Measurements from ENCODE around the gene LCE2C.
A peak's percentile ranks its signal among the peaks of the same experiment; 100 is the strongest.
"Not testable (repeated sequence)": the region's sequence is repeated elsewhere in the genome, so short reads cannot be mapped to it uniquely, and the experiment has no call there.

Gene LCE2C

DNA sequence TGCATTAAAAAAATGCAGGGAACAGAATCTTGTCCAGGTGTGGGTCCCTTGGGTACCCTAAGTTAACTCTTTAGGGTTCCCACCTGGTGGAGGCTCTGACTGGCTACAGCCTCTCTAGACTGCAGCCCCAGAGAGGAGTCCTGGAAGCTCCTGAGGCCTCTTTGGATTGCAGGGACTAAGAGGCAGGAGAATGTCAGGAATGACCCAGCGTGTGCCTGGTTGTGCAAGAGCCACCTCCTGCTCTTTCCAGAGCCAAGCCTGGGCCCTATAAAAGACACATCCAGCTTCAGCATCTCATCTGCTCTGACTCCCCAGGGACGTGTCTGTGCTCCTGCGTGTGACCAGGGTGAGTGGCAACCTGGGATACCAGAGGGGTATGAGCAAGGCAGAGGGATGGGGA lies at the start of gene LCE2C:
LCE2C (plus strand) TSS at position 297 of the 400 bp plus-strand sequence. CDS start 737 bp downstream, outside the sequence.
- DNase-seq = not testable (repeated sequence)

DNA sequence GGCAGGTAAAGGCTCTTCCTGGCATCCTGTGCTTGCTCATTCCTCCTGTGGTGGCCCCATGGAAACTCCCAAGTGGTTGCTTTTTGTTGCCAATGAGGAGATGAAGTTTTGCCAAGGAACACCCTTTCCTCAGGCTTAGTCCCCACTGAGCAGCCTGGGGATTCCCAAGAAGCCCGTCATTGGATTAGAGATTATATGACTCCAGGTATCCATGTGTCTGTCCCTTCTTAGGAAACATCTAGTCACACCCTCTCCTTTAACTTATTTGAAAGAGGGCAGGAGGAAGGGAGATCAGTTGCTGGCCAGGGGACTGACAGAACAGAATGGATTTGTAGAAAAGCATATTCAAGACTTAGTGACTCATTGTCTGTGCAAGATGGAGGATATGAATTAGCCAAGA lies 48.3 kb upstream of the LCE2C start:
- DNase-seq = no peak

GRCh38 chr1:152630596-152630995 lies 44.5 kb upstream of the LCE2C start:
- no peak for DNase-seq

- no peak for DNase-seq
Observed at GRCh38 chr1:152640351-152640750, 34.7 kb upstream of the LCE2C start.

DNA sequence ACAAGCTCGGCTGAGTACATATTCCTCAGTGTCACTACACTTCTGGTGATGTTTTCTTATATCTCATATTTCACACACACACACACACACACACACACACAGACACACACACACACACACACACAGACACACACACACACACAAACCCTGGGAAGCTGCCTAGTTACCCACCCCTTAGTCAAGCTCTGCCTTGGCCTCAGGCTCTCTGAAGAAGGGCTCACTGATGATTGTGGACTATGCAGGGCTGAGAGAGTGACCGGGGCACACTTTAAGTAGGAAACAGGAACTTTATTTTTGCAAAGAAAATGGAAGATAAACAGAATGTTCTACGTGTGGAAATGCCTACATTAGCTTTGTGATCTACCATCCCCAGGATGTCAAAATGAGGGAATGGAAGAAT lies 31.1 kb upstream of the LCE2C start:
- DNase-seq = no peak

DNA sequence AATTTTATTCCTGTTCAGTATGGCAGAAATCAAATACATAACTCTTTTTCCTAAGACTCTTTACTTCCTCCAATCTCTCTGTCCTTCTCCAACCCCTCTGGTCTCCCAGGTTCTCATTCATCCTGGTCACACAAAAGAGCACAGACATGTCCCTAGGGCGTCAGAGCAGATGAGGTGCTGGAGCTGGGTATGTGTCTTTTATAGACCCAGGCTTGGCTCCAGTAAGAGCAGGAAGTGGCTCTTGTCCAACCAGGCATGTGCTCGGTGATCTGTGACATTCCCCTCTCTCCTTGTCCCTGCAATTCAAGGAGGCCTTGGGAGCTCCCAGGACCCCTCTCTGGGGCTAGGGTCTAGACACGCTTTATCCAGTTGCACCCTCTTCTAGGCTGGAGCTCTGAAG lies 29.9 kb upstream of the LCE2C start:
- no peak for DNase-seq

DNA sequence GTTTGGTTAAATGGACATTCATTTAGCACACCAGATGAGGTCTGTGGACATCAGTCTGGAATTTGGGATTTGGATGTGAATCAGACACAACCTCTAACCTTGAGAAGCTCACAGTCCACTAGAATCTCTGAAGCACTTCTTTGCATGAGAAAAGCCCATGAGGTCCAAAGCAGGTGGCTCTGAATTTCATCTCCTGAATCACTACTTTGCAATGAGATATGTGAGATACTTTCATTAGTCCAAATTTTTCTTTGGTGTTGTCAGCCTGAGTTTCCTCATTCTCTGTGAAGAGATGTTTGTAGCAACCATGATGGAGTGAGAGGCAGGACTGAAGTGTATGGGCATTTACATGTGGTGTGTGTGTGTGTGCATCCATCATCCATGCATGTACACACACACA lies 28.4 kb upstream of the LCE2C start:
- no peak for DNase-seq

DNA sequence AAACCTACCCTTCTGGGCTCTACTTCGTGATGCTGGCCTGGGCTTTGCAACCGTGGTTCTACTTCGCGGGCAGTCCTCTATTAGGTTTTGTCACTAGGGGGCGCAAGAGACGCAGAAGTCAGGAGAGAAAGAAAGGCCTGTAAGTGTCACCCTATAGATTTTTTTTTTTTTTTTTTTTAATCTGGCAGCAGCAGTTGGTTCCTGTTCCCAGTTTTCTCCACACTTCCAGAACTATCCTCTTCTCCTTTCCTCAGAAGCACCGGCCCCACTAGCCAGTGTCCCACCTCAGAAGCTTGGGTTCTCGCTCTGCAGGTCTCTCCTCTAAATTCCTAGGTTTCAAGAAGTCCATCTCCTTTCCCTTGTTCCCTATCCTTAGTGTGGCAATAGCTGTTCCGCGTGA lies 21.0 kb upstream of the LCE2C start:
- DNase-seq = peak; percentile 44

DNA sequence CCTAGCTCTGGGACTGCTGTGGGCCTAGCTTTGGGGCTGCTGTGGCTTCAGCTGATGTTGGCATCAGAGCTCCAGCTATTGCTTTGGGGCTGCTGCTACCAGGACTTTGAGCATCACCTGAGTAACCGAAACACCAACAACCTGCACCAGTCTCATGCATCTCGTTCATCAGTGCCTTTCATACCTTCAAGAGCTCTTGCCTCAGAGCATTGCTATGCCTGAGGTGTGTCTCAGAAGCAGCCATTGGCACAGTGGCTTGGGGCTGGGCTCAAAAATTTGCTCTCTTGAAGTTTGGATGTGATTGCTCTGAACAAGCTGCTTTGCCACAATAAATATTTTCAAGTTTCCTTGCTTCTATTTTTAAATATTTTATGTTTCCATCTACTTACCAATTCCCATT lies 18.6 kb upstream of the LCE2C start:
- no peak for DNase-seq

- no peak for DNase-seq
Observed at GRCh38 chr1:152657677-152658076, 17.4 kb upstream of the LCE2C start.

DNA sequence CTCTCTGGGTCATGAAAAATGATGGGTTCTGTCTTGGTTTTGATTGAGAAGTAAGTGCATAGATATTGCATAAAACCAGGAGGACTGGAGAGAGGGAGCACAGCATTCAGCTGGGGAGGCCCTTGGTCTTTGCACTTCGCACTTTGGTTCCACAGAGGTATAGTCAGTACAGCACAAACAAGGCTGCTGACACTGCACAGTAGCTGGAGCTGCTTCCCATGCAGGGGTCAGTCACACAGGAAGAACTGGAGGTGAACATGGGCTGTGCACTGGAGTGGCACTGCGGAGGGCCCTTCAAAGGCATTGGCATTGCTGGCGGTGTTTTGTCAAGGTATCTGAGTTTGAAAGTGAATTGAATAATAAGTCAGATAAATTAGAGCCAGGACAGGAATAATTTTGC lies 16.4 kb upstream of the LCE2C start:
- DNase-seq = no peak

DNA sequence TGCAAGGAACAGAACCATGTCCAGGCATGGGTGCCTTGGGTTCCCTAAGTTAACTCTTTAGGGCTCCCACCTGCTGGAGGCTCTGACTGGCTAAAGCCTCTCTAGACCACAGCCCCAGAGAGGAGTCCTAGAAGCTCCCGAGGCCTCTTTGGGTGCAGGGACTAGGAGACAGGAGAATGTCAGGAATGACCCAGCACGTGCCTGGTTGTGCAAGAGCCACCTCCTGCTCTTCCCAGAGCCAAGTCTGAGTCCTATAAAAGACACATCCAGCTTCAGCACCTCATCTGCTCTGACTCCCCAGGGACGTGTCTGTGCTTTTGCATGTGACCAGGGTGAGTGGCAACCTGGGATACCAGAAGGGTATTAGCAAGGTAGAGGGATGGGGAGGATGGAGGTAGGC lies 12.0 kb upstream of the LCE2C start, which contains the start of gene LCE2D:
LCE2D (plus strand) TSS at position 283 of the 400 bp plus-strand sequence. CDS start 726 bp downstream, outside the sequence.
- DNase-seq = no peak

GRCh38 chr1:152666171-152666570 lies 8.9 kb upstream of the LCE2C start:
- DNase-seq = not testable (repeated sequence)

DNA sequence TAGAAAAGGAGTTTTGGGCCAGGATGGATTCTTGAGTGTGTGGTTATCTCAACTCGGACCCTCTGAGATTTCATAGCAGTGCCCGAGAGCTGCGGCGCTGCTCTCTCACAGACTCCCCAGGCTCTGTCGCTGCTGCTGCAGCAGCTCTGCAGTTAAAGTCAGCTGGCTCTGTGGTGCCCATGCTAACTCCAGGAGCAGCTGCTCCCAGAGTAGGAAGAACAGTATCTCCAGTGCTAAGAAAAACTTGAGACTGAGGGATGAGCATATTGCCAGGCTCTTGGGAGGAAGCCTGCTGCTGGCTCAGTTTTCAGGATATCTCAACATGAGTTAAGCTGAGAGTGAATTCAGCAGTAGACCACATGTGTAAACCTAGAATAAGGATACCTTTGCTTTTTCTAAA lies 7.4 kb upstream of the LCE2C start:
- DNase-seq = no peak

GRCh38 chr1:152673016-152673415 lies 2.1 kb upstream of the LCE2C start:
- no peak for DNase-seq

GRCh38 chr1:152679459-152679858 lies 4.4 kb downstream of the LCE2C start:
- DNase-seq = no peak

DNA sequence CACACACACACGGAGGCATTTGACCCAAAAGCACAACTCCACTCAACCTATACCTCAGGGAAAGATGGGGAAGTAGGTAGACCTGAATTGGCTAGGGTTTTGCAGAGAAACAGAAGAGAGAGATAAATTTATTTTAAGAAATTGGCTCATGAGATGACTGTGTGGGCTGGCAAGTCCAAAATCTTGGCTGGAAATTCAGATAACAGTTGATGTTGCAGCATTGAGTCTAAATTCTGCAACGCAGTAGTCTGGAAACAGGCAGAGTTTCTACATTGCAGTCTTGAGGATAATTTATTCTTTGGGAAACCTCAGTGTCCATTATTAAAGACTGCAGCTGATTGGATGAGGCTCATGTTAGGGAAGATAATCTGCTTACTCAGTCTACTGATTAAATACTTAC lies 6.5 kb downstream of the LCE2C start:
- DNase-seq = no peak

DNA sequence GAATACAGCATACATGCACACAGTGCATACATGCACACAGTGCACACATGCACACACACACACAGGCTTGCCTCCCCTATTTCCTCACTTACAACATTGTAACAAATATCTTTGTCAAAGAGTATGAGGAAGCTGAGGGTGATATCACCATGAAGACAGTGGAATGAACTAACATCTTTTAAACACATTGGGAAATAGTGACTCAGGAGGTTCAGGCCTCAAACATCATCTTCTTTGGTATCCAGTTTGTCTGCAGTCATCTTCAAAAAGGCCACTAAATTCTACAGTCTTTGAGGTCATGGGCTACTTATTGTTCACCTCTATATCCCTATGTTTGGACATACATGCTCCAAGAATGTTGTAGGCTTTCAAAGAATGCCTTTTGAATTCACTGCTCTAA lies 8.8 kb downstream of the LCE2C start:
- no peak for DNase-seq

GRCh38 chr1:152685823-152686222 lies 10.7 kb downstream of the LCE2C start, which contains the start of gene LCE2B:
Gene LCE2B, plus strand, starts transcription at chr1:152686123. Its CDS starts 721 bp downstream, at chr1:152686844.
- not testable (repeated sequence) for DNase-seq

GRCh38 chr1:152697701-152698600 lies 22.9 kb downstream of the LCE2C start, which contains the start of gene LCE2A:
Gene LCE2A, plus strand, starts transcription at chr1:152698345. Its CDS starts 557 bp downstream, at chr1:152698902.
- no peak for DNase-seq

GRCh38 chr1:152699746-152700145 lies 24.7 kb downstream of the LCE2C start:
- no peak for DNase-seq

GRCh38 chr1:152707860-152708259 lies 32.8 kb downstream of the LCE2C start, which contains the start of gene LCE4A:
Gene LCE4A, plus strand, starts transcription at chr1:152708160. Its CDS starts 916 bp downstream, at chr1:152709076.
- no peak for DNase-seq

DNA sequence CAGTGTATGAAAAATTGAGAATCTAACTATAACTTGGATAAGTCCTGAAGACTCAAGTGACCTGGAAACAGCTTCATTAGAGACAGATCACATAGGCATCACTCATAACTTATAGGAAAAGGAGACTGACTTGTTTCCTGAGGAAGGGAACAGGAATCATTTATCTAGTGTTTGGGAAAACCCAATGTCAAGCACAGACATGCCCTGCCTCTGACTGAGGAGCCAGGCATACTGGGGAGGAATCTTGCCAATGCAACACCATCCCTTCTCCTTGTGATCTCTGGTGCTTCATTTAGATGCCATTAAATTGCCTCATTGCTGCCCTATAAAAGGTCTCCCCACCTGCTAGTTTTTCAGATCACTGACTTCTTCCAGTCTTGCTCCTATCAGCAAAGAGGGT lies 43.2 kb downstream of the LCE2C start:
- DNase-seq = no peak

DNA sequence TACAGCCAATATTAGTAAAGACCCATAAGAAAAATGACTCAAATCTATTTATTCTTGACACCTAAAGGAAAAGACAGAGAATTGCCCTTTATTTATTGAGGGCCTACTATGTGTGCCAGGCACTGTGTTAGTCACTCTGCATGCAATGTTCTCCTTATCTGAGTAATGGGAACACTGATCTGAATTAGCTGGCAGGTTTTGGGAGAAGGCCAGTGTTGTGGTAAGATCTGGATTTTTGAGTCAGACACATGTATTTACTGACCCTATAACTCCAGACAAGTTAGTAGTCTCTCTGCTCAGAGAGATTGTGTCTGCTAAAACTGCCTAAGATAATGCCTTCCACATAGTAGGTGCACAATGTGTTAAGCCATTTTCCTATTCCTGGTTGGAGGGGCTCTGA lies 50.2 kb downstream of the LCE2C start:
- no peak for DNase-seq

All from CD4-positive, alpha-beta T cell treated with Interleukin-21 for 1 hour (primary cell).